OCI-LY3 (cell line): ENCODE data around the gene LAMA1.

Source experiments
- H2AFZ ChIP-seq: fragments of 200-600, 300-600 bp; shearing (Covaris generic); 2 replicates; pipeline ENCODE4 v1.6.0; 2014; ENCODE audit warnings: antibody characterized with exemption, low read depth, low read length
- H3K27ac ChIP-seq: fragments of 200-600, 300-600 bp; sonication (generic); 2 replicates; pipeline ENCODE4 v1.5.1; 2014; ENCODE audit warnings: mild to moderate bottlenecking, low read length, moderate library complexity, mixed read lengths
- H3K27me3 ChIP-seq: fragments of 200-600, 300-600 bp; sonication (generic); 2 replicates; pipeline ENCODE4 v1.6.1; 2014; ENCODE audit warnings: low read depth, low read length, mixed read lengths
- H3K36me3 ChIP-seq: fragments of 200-600, 300-600 bp; sonication (generic); replicated peaks from 2 replicates; pipeline ENCODE3; 2014; ENCODE audit warnings: low read depth, low read length, mixed read lengths
- H3K4me1 ChIP-seq: fragments of 300-600, 200-600 bp; sonication (generic); 2 replicates; pipeline ENCODE4 v1.6.1; 2014; ENCODE audit warnings: low read length, mixed read lengths
- H3K4me2 ChIP-seq: fragments of 200-600, 300-600 bp; sonication (generic); 2 replicates; pipeline ENCODE4 v1.6.1; 2014; ENCODE audit warnings: low read length, mixed read lengths
- H3K4me3 ChIP-seq: fragments of 300-600, 200-600 bp; sonication (generic); 2 replicates; pipeline ENCODE4 v1.5.1; 2014; ENCODE audit warnings: antibody characterized with exemption, mild to moderate bottlenecking, low read length, moderate library complexity
- H3K79me2 ChIP-seq: fragments of 300-600, 200-600 bp; shearing (Covaris generic); 2 replicates; pipeline ENCODE4 v1.6.1; 2014; ENCODE audit warnings: mild to moderate bottlenecking, low read length, mixed read lengths
- H3K9ac ChIP-seq: fragments of 300-600, 200-600 bp; shearing (Covaris generic); 2 replicates; pipeline ENCODE4 v1.6.0; 2014; ENCODE audit warnings: mild to moderate bottlenecking, low read length, moderate library complexity
- H3K9me3 ChIP-seq: fragments of 200-600, 300-600 bp; shearing (Covaris generic); 2 replicates; pipeline ENCODE4 v1.6.1; 2014; ENCODE audit warnings: low read length, mixed read lengths; ENCODE audit not compliant: insufficient read depth
- H4K20me1 ChIP-seq: fragments of 200-600, 300-600 bp; sonication (generic); 2 replicates; pipeline ENCODE4 v1.6.1; 2016; ENCODE audit warnings: low read length, mixed read lengths; ENCODE audit not compliant: insufficient read depth
- EZH2phosphoT487 ChIP-seq: fragments of 200-600 bp; shearing (Covaris generic); IDR thresholded peaks from 2 replicates; pipeline ENCODE4 v1.6.1; 2018; ENCODE audit warnings: antibody characterized with exemption, mixed run types, low read depth
- TF ChIP-seq, protein P1 (sequence below): fragments of 200-600, 300-600 bp; sonication (generic); IDR thresholded peaks from 2 replicates; pipeline ENCODE4 v1.5.1; 2014; ENCODE audit warnings: antibody characterized with exemption, low read length, low read depth

LAMA1 gene

DNA sequence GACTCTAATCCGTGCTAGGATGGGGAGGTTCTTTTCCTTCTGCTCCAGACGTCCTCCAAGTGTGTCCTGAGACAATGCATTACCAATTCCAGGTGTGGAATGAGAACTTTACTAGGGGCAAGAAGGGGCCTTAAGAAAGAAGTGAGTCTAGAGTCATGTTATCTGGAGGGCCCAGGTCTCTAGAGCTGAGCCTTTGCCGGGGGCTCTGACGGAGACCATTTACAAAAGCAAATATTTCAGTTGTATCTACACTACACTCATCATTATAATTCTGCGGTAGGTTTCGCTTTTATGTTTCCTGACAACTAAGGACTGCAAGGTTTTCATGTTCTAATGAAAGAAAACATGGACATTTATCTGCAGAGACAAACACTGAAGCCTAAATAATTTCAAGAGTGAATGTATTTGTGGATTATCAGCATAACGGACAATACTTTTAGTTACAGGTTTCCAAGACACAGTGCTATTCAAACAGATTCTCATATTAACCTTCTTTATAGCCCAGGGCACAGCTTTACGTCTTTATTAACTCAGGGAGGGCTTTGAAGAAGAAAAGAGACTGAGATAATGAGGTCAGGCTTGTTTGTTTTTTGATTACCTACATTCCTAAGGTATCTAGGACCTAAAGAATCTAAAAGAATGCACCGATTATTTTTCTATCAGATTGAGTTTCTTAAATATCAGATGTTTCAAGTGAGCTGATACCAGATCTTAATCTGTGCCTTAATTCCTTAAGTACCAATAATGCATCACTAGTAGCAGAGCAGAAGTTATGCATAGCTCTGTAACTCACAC, 15.0 kb upstream of the LAMA1 start:
- no peak for TF ChIP-seq EZH2phosphoT487
- TF ChIP-seq, protein P1, sequence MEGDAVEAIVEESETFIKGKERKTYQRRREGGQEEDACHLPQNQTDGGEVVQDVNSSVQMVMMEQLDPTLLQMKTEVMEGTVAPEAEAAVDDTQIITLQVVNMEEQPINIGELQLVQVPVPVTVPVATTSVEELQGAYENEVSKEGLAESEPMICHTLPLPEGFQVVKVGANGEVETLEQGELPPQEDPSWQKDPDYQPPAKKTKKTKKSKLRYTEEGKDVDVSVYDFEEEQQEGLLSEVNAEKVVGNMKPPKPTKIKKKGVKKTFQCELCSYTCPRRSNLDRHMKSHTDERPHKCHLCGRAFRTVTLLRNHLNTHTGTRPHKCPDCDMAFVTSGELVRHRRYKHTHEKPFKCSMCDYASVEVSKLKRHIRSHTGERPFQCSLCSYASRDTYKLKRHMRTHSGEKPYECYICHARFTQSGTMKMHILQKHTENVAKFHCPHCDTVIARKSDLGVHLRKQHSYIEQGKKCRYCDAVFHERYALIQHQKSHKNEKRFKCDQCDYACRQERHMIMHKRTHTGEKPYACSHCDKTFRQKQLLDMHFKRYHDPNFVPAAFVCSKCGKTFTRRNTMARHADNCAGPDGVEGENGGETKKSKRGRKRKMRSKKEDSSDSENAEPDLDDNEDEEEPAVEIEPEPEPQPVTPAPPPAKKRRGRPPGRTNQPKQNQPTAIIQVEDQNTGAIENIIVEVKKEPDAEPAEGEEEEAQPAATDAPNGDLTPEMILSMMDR = no peak
- Histone ChIP-seq H3K4me1 (no peaks in the 10 kb centered on the region), H3K4me3 (no peak overlapping the region), H3K27me3 (no peaks in the 10 kb centered on the region), H2AFZ (no peak overlapping the region), H3K9me3 (no peaks in the 10 kb centered on the region), H3K4me2 (no peak overlapping the region), H4K20me1 (no peaks in the 10 kb centered on the region), H3K79me2 (no peaks in the 10 kb centered on the region), H3K27ac (no peak overlapping the region), H3K36me3 (no peaks in the 10 kb centered on the region), H3K9ac (no peak overlapping the region)

DNA sequence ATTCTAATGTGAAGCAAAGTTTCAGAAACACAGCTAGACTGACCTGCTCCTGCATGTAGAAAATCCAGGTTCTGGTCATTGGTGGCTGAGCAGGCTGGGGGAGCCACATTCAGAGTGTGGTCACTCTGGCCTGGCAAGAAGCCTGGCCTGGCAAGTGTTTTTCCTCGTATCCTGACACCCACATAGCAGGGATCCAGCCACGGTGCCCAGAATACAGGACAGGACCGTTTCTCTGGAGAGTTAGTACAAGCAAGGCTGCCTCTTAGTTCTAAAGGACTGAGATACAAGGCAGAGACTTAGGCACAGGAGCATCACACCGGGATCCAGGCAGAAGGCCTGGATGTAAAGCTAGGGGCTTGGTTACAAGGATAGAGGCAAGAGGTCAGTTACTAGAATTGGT, 4.8 kb upstream of the LAMA1 start:
- Histone ChIP-seq H3K27ac (no peak overlapping the region), H3K79me2 (no peaks in the 10 kb centered on the region), H4K20me1 (no peaks in the 10 kb centered on the region), H2AFZ (no peak overlapping the region), H3K4me2 (no peak overlapping the region), H3K27me3 (no peaks in the 10 kb centered on the region), H3K4me3 (no peak overlapping the region), H3K36me3 (no peaks in the 10 kb centered on the region), H3K4me1 (no peaks in the 10 kb centered on the region), H3K9ac (no peak overlapping the region), H3K9me3 (no peaks in the 10 kb centered on the region)
- TF ChIP-seq, protein P1 = no peak
- TF ChIP-seq EZH2phosphoT487 = no peak

DNA sequence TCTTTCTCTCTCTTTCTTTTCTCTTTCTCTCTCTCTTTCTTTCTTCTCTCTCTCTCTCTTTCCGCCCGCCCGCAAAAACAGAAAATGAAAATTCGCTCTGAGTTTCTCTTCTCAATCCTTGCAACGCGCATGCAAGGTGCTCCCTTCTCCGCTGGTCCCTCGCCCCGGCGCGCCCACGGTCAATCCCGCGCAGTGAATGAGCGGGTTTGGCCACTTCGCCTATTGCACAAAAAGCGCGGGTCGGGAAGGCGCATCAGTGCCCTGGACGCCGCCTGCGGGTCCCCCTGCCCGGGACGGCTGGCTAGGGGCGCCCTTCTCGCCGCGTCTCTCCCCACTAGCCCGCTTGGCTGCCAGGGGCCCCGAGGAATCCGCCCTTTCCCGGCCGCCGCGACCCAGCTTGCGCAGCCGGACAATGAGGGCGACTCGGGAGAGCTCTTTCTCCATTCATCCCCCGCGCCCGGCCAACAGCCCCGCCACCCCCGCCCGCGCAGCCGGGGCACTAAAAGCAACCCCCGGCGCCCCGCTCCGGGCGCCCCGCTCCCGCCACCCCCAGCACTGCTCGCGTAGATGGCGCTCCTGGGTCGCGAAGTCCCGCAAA, 706 bp downstream of the LAMA1 start:
- Histone ChIP-seq H3K36me3 (no peaks in the 10 kb centered on the region), H3K27me3 (no peaks in the 10 kb centered on the region), H2AFZ (no peak overlapping the region), H3K27ac (no peak overlapping the region), H3K9ac (no peak overlapping the region), H3K4me3 (no peak overlapping the region), H3K4me2 (no peak overlapping the region), H3K9me3 (no peaks in the 10 kb centered on the region), H3K4me1 (no peaks in the 10 kb centered on the region), H3K79me2 (no peaks in the 10 kb centered on the region), H4K20me1 (no peaks in the 10 kb centered on the region)
- no peak for TF ChIP-seq EZH2phosphoT487
- TF ChIP-seq, protein P1 = no peak

DNA sequence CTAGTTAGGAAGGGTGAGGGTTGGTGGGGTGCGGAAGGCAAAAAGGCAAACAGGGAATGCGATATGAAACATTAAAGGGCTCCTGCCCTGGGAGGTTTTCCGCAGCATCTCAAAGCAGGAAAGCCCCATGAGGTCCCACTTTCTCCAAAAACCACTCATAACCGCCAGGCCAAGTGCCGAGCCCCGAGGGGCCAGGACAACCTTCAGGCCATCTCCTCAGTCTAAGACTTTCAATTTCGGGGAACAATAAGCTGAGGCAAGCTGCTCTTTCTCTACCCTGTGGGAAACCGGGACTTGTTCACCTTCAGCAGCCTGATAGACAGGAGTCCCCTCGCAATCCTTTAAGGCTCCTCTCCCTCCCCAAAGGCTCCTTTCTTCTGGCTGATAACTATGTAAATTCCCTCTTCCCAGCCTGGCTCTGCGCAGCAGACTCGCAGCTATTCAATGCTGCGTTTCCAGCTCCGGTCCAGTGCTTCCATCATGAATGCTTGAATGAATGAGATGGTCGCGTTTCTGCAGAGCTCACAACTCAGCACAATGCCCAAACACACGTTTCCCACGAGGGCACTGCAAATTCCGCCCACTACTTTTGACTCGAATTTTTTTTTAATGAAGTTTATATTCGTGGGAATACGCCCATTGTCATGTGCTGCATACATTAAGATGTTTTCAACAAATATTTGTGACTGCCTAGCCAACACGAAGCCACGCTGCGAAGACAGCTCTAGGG, 1.4 kb downstream of the LAMA1 start:
- no peak overlapping the region for H3K9ac ChIP-seq
- no peaks in the 10 kb centered on the region for H4K20me1 ChIP-seq
- no peak overlapping the region for H2AFZ ChIP-seq
- H3K27me3 ChIP-seq = no peaks in the 10 kb centered on the region
- no peak overlapping the region for H3K27ac ChIP-seq
- no peak overlapping the region for H3K4me2 ChIP-seq
- no peaks in the 10 kb centered on the region for H3K4me1 ChIP-seq
- H3K4me3 ChIP-seq = no peak overlapping the region
- TF ChIP-seq EZH2phosphoT487 = no peak
- TF ChIP-seq, protein P1 = no peak
- no peaks in the 10 kb centered on the region for H3K9me3 ChIP-seq
- H3K79me2 ChIP-seq = no peaks in the 10 kb centered on the region
- H3K36me3 ChIP-seq = no peaks in the 10 kb centered on the region
